Measurements from ENCODE around the gene SLC35E3.
A peak's percentile ranks its signal among the peaks of the same experiment; 100 is the strongest.

The SLC35E3 gene

GRCh38 chr12:68745904-68746571 lies at the start of gene SLC35E3:
SLC35E3 (plus strand) TSS chr12:68746176; CDS start chr12:68746378, 202 bp downstream.
- DNase-seq (ENCODE audit: low read depth in 1 of 2, low spot score in 1 of 2) = peak; percentile 76 to 81

- no peak for DNase-seq (ENCODE audit: low read depth in 1 of 2, low spot score in 1 of 2)
These were observed 46.5 kb upstream of the SLC35E3 start for GRCh38 chr12:68699486-68699885.

DNA sequence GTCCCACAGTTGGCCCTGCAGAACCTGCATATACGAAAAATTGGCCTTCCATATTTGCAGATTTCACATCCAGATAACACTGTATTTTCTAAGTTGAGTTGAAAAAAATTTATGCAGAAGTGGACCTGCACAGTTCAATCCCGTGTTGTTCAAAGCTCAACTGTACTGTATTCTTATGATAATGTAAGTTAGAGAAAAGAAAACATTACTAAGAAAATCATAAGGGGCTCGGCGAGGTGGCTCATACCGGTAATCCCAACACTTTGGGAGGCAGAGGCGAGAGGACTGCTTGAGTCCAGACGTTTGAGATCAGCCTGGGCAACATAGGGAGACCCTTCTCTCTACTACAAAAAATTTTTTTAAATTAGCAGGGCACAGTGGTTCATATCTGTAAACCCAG lies 18.2 kb upstream of the SLC35E3 start:
- DNase-seq (ENCODE audit: low read depth in 1 of 2, low spot score in 1 of 2) = no peak

DNA sequence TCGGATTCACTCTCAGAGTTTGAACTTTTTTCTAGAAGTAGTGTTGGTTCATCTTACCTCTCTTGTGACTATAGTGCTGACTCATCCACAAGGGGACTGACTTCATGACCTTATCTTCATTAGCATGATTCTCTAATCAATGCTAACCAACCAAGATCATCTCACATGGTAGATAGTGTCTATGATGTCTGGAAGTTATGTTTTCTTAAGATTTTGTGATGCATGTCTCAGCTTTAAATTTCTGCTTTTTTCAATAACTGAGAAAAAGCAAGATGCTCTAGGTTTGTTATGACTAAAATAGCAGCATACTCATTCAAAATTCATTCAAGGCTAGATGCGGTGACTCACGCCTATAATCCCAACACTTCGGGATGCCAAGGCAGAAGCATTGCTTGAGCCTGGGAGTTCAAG lies 12.3 kb upstream of the SLC35E3 start:
- no peak for DNase-seq (ENCODE audit: low read depth in 1 of 2, low spot score in 1 of 2)

GRCh38 chr12:68739891-68740290 lies 6.1 kb upstream of the SLC35E3 start:
- no peak for DNase-seq (ENCODE audit: low read depth in 1 of 2, low spot score in 1 of 2)

- no peak for DNase-seq (ENCODE audit: low read depth in 1 of 2, low spot score in 1 of 2)
These were observed 2.6 kb upstream of the SLC35E3 start for GRCh38 chr12:68743356-68743755.

DNA sequence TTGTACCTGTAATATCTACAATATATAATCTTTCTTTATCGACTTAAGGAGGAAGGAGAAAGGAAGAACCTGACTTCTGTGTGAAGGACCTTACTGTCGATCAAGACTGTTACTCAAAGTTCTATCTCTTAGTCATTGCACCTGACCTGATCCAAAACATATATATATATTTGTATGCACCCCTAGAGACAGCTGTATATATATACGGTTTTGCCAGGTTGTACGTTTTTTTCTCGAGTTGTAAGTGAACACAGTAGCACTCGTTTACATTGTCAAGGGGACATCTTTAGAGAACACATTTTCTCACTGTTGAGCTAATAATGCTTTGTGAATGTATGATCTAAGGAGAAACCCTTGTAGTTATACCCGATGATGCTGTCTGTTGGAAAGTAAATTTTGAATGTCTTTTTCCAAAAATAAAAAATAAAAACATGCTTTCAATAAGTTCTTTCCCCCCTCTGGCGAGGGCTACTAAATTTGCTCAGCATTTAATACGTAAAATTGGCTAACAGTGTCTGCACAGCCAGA lies 536 bp upstream of the SLC35E3 start:
- no peak for DNase-seq (ENCODE audit: low read depth in 1 of 2, low spot score in 1 of 2)

GRCh38 chr12:68746572-68747180 lies 700 bp downstream of the SLC35E3 start:
- peak in 1 of 2 donors; percentile 6 for DNase-seq (ENCODE audit: low read depth in 1 of 2, low spot score in 1 of 2)

DNA sequence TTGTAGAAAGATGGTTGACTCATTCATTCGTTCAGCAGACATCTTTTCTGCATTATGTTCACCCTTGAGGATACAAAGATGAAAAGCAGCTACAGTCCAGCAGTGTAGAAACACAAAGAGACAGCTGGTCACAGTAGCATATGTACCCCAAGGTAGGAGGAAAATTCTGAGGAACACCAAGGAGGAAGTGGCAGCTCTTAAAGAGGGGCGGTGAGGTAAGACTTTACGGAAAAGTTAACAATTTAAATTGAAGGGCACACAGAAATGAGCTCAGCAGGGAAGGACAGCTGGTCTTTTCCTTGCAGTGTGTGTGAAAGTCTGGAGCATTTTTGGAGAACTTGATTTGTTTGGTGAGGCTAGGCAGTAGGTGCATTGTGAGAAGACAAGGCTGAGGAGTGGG lies 3.5 kb downstream of the SLC35E3 start:
- DNase-seq (ENCODE audit: low read depth in 1 of 2, low spot score in 1 of 2) = no peak

- DNase-seq (ENCODE audit: low read depth in 1 of 2, low spot score in 1 of 2) = no peak
These were observed 3.9 kb downstream of the SLC35E3 start for GRCh38 chr12:68749861-68750260.

GRCh38 chr12:68750506-68750905 lies 4.5 kb downstream of the SLC35E3 start:
- DNase-seq (ENCODE audit: low read depth in 1 of 2, low spot score in 1 of 2) = no peak

DNA sequence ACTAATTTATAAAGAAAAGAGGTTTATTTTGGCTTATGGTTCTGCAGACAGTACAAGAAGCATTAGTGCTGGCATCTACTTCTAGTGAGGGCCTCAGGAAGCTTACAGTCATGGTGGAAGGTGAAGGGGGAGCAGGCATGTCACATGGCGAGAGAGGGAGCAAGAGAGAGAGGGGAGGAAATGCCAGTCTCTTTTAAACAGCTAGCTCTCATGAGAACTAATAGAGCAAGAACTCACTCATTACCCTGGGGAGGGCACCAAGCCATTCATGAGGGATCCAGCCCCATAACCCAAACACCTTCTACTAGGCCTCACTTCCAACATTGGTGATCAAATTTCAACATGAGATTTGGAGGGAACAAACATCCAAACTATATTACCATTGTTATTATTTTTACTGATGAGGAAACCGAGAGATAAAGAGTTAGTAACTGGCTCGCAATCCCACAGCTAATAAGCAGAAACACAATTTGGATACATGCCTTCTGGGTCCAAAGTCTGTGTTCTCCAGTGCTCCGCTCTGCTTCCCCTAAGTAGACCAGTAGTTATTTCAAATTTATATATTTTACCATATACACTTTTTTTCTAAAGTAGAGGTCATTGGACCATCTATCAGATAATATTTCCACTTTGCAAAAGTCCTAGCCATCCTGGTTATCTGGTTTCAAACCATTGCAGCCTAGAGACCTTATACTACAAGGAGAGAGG lies 9.7 kb downstream of the SLC35E3 start:
- no peak for DNase-seq (ENCODE audit: low read depth in 1 of 2, low spot score in 1 of 2)

DNA sequence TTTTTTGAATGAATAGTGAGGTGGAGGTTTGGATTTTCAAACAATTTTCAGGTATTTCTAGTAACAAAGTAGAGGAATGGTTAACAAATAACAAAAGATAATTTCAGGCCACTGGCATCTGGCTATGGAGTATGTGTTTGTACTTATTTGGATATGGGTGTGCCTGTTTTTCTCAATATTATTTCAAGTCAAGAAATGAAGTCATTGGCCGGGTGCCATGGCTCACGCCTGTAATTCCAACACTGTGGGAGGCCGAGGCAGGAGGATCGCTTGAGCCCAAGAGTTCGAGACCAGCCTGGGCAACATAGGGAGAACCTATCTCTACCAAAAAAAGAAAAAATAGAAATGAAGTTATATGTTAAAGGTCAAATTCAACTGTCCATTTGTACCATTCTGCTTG lies 13.9 kb downstream of the SLC35E3 start:
- no peak for DNase-seq (ENCODE audit: low read depth in 1 of 2, low spot score in 1 of 2)

GRCh38 chr12:68760806-68761441 lies 14.9 kb downstream of the SLC35E3 start:
- no peak for DNase-seq (ENCODE audit: low read depth in 1 of 2, low spot score in 1 of 2)

- no peak for DNase-seq (ENCODE audit: low read depth in 1 of 2, low spot score in 1 of 2)
These were observed 15.5 kb downstream of the SLC35E3 start for GRCh38 chr12:68761442-68761812.

GRCh38 chr12:68761901-68762630 lies 16.1 kb downstream of the SLC35E3 start:
- DNase-seq (ENCODE audit: low read depth in 1 of 2, low spot score in 1 of 2) = no peak

DNA sequence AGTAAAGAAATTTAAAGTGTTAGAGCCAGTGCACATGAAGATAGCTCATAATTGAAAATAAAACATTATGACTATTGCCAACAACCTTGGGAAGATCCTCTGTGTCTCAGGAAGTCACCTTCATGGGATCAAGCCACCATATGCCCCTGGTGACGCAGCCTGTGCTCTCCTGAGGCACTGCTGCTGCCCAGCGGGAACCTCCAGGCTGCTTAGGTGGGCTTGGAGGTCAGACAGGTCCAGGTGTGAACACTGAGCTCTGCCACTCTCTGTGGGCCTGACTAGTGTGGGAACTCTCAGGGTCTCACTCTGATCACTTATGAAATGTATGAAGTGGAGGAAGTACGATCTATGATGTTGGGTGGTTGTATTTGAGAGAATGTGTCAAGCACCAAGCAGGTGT lies 16.7 kb downstream of the SLC35E3 start:
- no peak for DNase-seq (ENCODE audit: low read depth in 1 of 2, low spot score in 1 of 2)

GRCh38 chr12:68765696-68766095 lies 19.7 kb downstream of the SLC35E3 start:
- DNase-seq (ENCODE audit: low read depth in 1 of 2, low spot score in 1 of 2) = no peak

- DNase-seq (ENCODE audit: low read depth in 1 of 2, low spot score in 1 of 2) = no peak
These were observed 20.7 kb downstream of the SLC35E3 start for GRCh38 chr12:68766646-68767045.

GRCh38 chr12:68767191-68767590 lies 21.2 kb downstream of the SLC35E3 start:
- no peak for DNase-seq (ENCODE audit: low read depth in 1 of 2, low spot score in 1 of 2)

- no peak for DNase-seq (ENCODE audit: low read depth in 1 of 2, low spot score in 1 of 2)
These were observed 22.5 kb downstream of the SLC35E3 start for GRCh38 chr12:68768431-68768939.

Measured in stimulated activated CD4-positive, alpha-beta T cell treated with anti-CD3 and anti-CD28 coated beads, Interleukin-15, amount 100 ng/mL, for 1 hour (primary cell).